ENCODE results near the gene DLG2.

The DLG2 gene

GRCh38 chr11:83845797-83846196, 1781.3 kb downstream of the DLG2 start:
- no peak overlapping the region for H3K27ac ChIP-seq (replicated peaks)
- TF ChIP-seq POLR2AphosphoS5 (IDR thresholded peaks at IDR 0.05; ENCODE audit: low read depth) (no peak), CTCF (IDR thresholded peaks at IDR 0.05; ENCODE audit: insufficient read depth, low read length) (no peak), SPI1 (IDR thresholded peaks at IDR 0.05; ENCODE audit: borderline replicate concordance, low read depth) (no peak), GABPA (IDR thresholded peaks at IDR 0.05; ENCODE audit: low read depth) (no peak), REST (IDR thresholded peaks at IDR 0.05; ENCODE audit: insufficient replicate concordance, low read depth) (no peak)
- no peak overlapping the region for H3K4me3 ChIP-seq (replicated peaks; ENCODE audit: insufficient read depth, low read length)
- no peak for DNase-seq (ENCODE audit: low read depth in 1 of 2, low spot score in 1 of 2)
- H3K27me3 ChIP-seq (ENCODE audit: insufficient read depth, poor library complexity, severe bottlenecking): no peaks in the 10 kb centered on the region

- Histone ChIP-seq H3K27me3 (ENCODE audit: insufficient read depth, poor library complexity, severe bottlenecking) (peaks cover 2% of the 10 kb centered on the region), H3K27ac (replicated peaks) (no peak overlapping the region)
- DNase-seq (ENCODE audit: low read depth in 1 of 2, low spot score in 1 of 2): no peak
Observed at GRCh38 chr11:83840326-83840725, 1786.8 kb downstream of the DLG2 start.

GRCh38 chr11:83836883-83837654, 1790.1 kb downstream of the DLG2 start:
- Histone ChIP-seq H3K4me3 (replicated peaks; ENCODE audit: insufficient read depth, low read length) (no peak overlapping the region), H3K27ac (replicated peaks) (no peak overlapping the region), H3K27me3 (ENCODE audit: insufficient read depth, poor library complexity, severe bottlenecking) (peaks cover 2% of the 10 kb centered on the region)
- peak in 1 of 2 experiments; percentile 21 for DNase-seq (ENCODE audit: low read depth in 1 of 2, low spot score in 1 of 2)
- TF ChIP-seq REST (IDR thresholded peaks at IDR 0.05; ENCODE audit: insufficient replicate concordance, low read depth): no peak
- TF ChIP-seq CTCF (IDR thresholded peaks at IDR 0.05; ENCODE audit: insufficient read depth, low read length): peak; percentile 48
- TF ChIP-seq POLR2AphosphoS5 (IDR thresholded peaks at IDR 0.05; ENCODE audit: low read depth): no peak
- TF ChIP-seq GABPA (IDR thresholded peaks at IDR 0.05; ENCODE audit: low read depth): no peak
- TF ChIP-seq SPI1 (IDR thresholded peaks at IDR 0.05; ENCODE audit: borderline replicate concordance, low read depth): no peak

More at GRCh38 chr11:83840326-83840725, 1786.8 kb downstream of the DLG2 start:
- no peak for TF ChIP-seq POLR2AphosphoS5 (IDR thresholded peaks at IDR 0.05; ENCODE audit: low read depth)
- TF ChIP-seq SPI1 (IDR thresholded peaks at IDR 0.05; ENCODE audit: borderline replicate concordance, low read depth): no peak
- no peak for TF ChIP-seq CTCF (IDR thresholded peaks at IDR 0.05; ENCODE audit: insufficient read depth, low read length)
- TF ChIP-seq GABPA (IDR thresholded peaks at IDR 0.05; ENCODE audit: low read depth): no peak
- no peak overlapping the region for H3K4me3 ChIP-seq (replicated peaks; ENCODE audit: insufficient read depth, low read length)
